CD4-positive, alpha-beta T cell treated with Interleukin-17A for 4 hours (primary cell): ENCODE data around the gene BMPR1A.

Source experiments
- DNase-seq: peaks from one replicate; pipeline ENCODE4 v3.0.0-alpha.2; 2020; ENCODE audit warnings: mixed read lengths

The BMPR1A gene

GRCh38 chr10:86958901-86959736, 202.7 kb downstream of the BMPR1A start:
- DNase-seq: no peak

GRCh38 chr10:86959737-86960002, 203.3 kb downstream of the BMPR1A start:
- DNase-seq: no peak

GRCh38 chr10:86960003-86960862, 203.8 kb downstream of the BMPR1A start:
- DNase-seq: peak; percentile 39

- DNase-seq: no peak
These were observed 204.5 kb downstream of the BMPR1A start for GRCh38 chr10:86960863-86961434.

GRCh38 chr10:86961481-86962091, 205.2 kb downstream of the BMPR1A start:
- DNase-seq: no peak

GRCh38 chr10:86962136-86962980, 205.9 kb downstream of the BMPR1A start:
- DNase-seq: no peak

- DNase-seq: no peak
These were observed 206.5 kb downstream of the BMPR1A start for GRCh38 chr10:86962981-86963310.

GRCh38 chr10:86963341-86963919, 207.0 kb downstream of the BMPR1A start:
- no peak for DNase-seq

- no peak for DNase-seq
These were observed 207.8 kb downstream of the BMPR1A start for GRCh38 chr10:86964061-86964846.

- DNase-seq: no peak
These were observed 208.4 kb downstream of the BMPR1A start for GRCh38 chr10:86964847-86965190.

GRCh38 chr10:86965986-86966654, 209.7 kb downstream of the BMPR1A start:
- peak; percentile 34 for DNase-seq

GRCh38 chr10:86967481-86967941, 211.1 kb downstream of the BMPR1A start:
- no peak for DNase-seq

- peak; percentile 57 for DNase-seq
These were observed 212.0 kb downstream of the BMPR1A start, which contains the start of gene ADIRF for GRCh38 chr10:86968271-86968993. TSS of gene ADIRF (plus strand) at chr10:86968482. CDS start at chr10:86968545, 63 bp downstream.

- DNase-seq: no peak
These were observed 212.6 kb downstream of the BMPR1A start for GRCh38 chr10:86968994-86969355.

GRCh38 chr10:86969421-86970041, 213.1 kb downstream of the BMPR1A start:
- no peak for DNase-seq

- no peak for DNase-seq
These were observed 214.0 kb downstream of the BMPR1A start for GRCh38 chr10:86970162-86970981.

- DNase-seq: no peak
These were observed 214.5 kb downstream of the BMPR1A start for GRCh38 chr10:86970982-86971231.

GRCh38 chr10:86971232-86971991, 215.0 kb downstream of the BMPR1A start:
- DNase-seq: peak; percentile 92
